Measurements from ENCODE around the gene ADGRV1.
"Not testable (repeated sequence)": the region's sequence is repeated elsewhere in the genome, so short reads cannot be mapped to it uniquely, and the experiment has no call there.

Gene ADGRV1

DNA sequence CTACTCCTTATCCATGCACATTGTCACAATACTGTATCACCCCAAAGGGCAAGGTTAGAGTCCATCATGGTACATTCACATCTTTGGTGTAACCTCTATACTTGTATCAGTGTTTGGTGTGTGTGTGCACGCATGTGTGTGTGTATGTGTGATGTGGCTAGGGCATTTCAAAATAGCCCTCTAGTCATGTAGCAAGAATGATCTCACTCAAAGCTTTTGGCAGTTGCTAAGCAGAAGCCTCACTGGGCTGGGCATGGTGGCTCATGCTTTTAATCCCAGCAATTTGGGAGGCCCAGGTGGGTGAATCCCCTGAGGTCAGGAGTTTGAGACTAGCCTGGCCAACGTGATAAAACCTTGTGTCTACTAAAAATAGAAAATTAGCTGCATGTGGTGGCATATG is 245.3 kb downstream of the ADGRV1 start:
- H3K4me3 ChIP-seq (ENCODE audit: low read depth, low read length), result no peak overlapping the region
- in situ Hi-C loops (cut with HindIII; ENCODE audit: low sequenced_read_pairs), result no loop called here
- TF ChIP-seq, protein P1, sequence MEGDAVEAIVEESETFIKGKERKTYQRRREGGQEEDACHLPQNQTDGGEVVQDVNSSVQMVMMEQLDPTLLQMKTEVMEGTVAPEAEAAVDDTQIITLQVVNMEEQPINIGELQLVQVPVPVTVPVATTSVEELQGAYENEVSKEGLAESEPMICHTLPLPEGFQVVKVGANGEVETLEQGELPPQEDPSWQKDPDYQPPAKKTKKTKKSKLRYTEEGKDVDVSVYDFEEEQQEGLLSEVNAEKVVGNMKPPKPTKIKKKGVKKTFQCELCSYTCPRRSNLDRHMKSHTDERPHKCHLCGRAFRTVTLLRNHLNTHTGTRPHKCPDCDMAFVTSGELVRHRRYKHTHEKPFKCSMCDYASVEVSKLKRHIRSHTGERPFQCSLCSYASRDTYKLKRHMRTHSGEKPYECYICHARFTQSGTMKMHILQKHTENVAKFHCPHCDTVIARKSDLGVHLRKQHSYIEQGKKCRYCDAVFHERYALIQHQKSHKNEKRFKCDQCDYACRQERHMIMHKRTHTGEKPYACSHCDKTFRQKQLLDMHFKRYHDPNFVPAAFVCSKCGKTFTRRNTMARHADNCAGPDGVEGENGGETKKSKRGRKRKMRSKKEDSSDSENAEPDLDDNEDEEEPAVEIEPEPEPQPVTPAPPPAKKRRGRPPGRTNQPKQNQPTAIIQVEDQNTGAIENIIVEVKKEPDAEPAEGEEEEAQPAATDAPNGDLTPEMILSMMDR (IDR thresholded peaks at IDR 0.05; ENCODE audit: low read depth, low read length, missing control alignments), result no peak
- no peak for DNase-seq (ENCODE audit: low read depth)

DNA sequence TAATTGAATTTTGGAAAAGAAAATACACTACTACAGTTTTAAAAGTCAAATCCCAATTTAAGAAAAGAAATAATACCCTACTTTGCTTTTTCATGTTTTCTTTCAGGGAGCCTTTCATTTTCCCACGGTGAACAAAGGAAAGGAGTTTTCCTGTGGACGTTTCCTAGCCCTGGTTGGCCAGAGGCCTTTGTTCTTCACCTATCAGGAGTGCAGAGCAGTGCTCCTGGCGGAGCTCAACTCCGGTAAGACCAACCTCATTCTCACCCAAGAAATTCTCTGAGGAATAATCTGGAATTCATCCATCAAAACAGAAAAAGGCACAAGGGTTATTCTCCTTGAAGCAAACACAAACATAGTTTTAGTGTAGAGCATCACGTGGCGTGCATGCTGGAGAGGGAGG is 248.9 kb downstream of the ADGRV1 start:
- in situ Hi-C loops (cut with HindIII; ENCODE audit: low sequenced_read_pairs), result no loop called here
- TF ChIP-seq, protein P1 (IDR thresholded peaks at IDR 0.05; ENCODE audit: low read depth, low read length, missing control alignments), result no peak
- no peak for DNase-seq (ENCODE audit: low read depth)
- H3K4me3 ChIP-seq (ENCODE audit: low read depth, low read length), result no peak overlapping the region

DNA sequence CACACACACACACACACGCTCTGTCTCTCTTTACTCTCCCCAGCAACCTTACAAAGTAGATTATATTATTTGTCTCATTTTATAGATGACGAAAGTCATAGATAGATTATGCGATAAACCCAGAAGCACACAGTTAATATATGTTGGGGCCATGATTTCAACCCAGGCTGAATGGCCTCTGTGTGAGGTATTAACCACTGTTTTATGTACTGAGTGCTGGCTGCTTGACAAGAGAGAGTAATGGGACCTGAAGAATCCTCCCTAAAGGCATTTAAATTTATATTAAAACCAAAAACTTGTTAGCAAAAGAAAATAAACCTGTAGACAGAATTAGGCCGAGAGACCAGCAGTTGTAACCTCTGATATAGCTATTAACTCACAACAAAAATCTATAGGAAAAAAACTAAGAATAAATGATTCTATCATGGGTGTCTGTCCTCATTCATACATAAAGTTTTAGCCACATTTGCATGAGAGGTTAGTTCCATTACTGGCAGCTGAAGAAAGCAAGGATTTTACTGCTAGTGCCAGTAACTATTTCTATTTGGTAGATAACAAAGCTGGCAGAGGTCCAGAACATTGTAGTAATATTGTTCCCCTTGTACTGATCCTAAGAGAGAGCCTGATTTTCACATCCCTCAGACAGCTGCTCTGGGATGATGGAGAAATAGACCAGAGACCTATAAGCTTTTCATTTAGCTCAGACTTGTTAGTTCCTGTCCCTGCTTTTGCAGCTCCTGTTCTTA is 250.9 kb downstream of the ADGRV1 start:
- no peak overlapping the region for H3K4me3 ChIP-seq (ENCODE audit: low read depth, low read length)
- in situ Hi-C loops (cut with HindIII; ENCODE audit: low sequenced_read_pairs), result no loop called here
- no peak for DNase-seq (ENCODE audit: low read depth)
- TF ChIP-seq, protein P1 (IDR thresholded peaks at IDR 0.05; ENCODE audit: low read depth, low read length, missing control alignments), result no peak

GRCh38 chr5:90810211-90810610 is 251.6 kb downstream of the ADGRV1 start:
- TF ChIP-seq, protein P1 (IDR thresholded peaks at IDR 0.05; ENCODE audit: low read depth, low read length, missing control alignments), result no peak
- DNase-seq (ENCODE audit: low read depth), result no peak
- H3K4me3 ChIP-seq (ENCODE audit: low read depth, low read length), result no peak overlapping the region
- in situ Hi-C loops (cut with HindIII; ENCODE audit: low sequenced_read_pairs), result no loop called here

- no peak overlapping the region for H3K4me3 ChIP-seq (ENCODE audit: low read depth, low read length)
- TF ChIP-seq, protein P1 (IDR thresholded peaks at IDR 0.05; ENCODE audit: low read depth, low read length, missing control alignments), result no peak
- DNase-seq (ENCODE audit: low read depth), result no peak
- in situ Hi-C loops (cut with HindIII; ENCODE audit: low sequenced_read_pairs), result no loop called here
These were observed 254.8 kb downstream of the ADGRV1 start for GRCh38 chr5:90813392-90813791.

DNA sequence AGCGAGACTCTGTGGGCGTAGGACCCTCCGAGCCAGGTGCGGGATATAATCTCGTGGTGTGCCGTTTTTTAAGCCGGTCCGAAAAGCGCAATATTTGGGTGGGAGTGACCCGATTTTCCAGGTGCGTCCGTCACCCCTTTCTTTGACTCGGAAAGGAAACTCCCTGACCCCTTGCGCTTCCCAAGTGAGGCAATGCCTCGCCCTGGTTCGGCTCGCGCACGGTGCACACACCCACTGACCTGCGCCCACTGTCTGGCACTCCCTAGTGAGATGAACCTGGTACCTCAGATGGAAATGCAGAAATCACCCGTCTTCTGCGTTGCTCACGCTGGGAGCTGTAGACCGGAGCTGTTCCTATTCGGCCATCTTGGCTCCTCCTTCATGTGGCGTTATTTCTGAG is 263.5 kb downstream of the ADGRV1 start:
- H3K4me3 ChIP-seq (ENCODE audit: low read depth, low read length); in situ Hi-C loops (cut with HindIII; ENCODE audit: low sequenced_read_pairs); DNase-seq (ENCODE audit: low read depth): not testable (repeated sequence)

GRCh38 chr5:90824436-90824835 is 265.8 kb downstream of the ADGRV1 start:
- H3K4me3 ChIP-seq (ENCODE audit: low read depth, low read length), result no peak overlapping the region
- DNase-seq (ENCODE audit: low read depth), result no peak
- in situ Hi-C loops (cut with HindIII; ENCODE audit: low sequenced_read_pairs), result no loop called here
- TF ChIP-seq, protein P1 (IDR thresholded peaks at IDR 0.05; ENCODE audit: low read depth, low read length, missing control alignments), result no peak

All from astrocyte of the cerebellum (primary cell).